WERI-Rb-1 (cell line): ENCODE results near the gene RD3L.

Source experiments
- DNase-seq: peaks from one replicate; pipeline ENCODE4 v3.0.0-alpha.2; 2020
- H3K27ac ChIP-seq: fragments of 250-450 bp; sonication (Bioruptor Pico); 2 replicates; pipeline ENCODE4 v1.5.1; 2020; ENCODE audit warnings: mild to moderate bottlenecking, moderate library complexity
- H3K27me3 ChIP-seq: fragments of 250-450 bp; sonication (Bioruptor Pico); 2 replicates; pipeline ENCODE4 v1.5.1; 2021; ENCODE audit warnings: mild to moderate bottlenecking, low read depth, moderate library complexity; ENCODE audit not compliant: insufficient read depth, severe bottlenecking
- H3K36me3 ChIP-seq: fragments of 250-450 bp; sonication (Bioruptor Pico); 2 replicates; pipeline ENCODE4 v1.5.1; 2020; ENCODE audit warnings: mild to moderate bottlenecking, moderate library complexity
- H3K4me3 ChIP-seq: 2 replicates; pipeline ENCODE4 v1.5.1; 2011; ENCODE audit warnings: low read depth, mild to moderate bottlenecking, control low read depth, low read length
- H3K9me3 ChIP-seq: fragments of 250-450 bp; sonication (Bioruptor Pico); 2 replicates; pipeline ENCODE4 v1.5.1; 2021; ENCODE audit warnings: mild to moderate bottlenecking, moderate library complexity; ENCODE audit not compliant: severe bottlenecking
- CTCF ChIP-seq: IDR thresholded peaks from 2 replicates; pipeline ENCODE4 v1.5.1; 2011; ENCODE audit warnings: low read depth, mild to moderate bottlenecking, control low read depth, inconsistent platforms, low read length

RD3L gene

GRCh38 chr14:103897075-103897947, 45.0 kb downstream of the RD3L start:
- no peak for DNase-seq
- TF ChIP-seq CTCF: no peak
- Histone ChIP-seq H3K36me3 (no peaks in the 10 kb centered on the region), H3K27ac (no peak overlapping the region), H3K4me3 (no peak overlapping the region), H3K27me3 (no peaks in the 10 kb centered on the region), H3K9me3 (no peaks in the 10 kb centered on the region)

GRCh38 chr14:103896578-103896977, 45.8 kb downstream of the RD3L start:
- no peaks in the 10 kb centered on the region for H3K27me3 ChIP-seq
- H3K36me3 ChIP-seq: no peaks in the 10 kb centered on the region
- H3K27ac ChIP-seq: no peak overlapping the region
- DNase-seq: no peak
- TF ChIP-seq CTCF: no peak
- no peaks in the 10 kb centered on the region for H3K9me3 ChIP-seq
- no peak overlapping the region for H3K4me3 ChIP-seq

- no peak for DNase-seq
- H3K27ac ChIP-seq: no peak overlapping the region
- H3K36me3 ChIP-seq: no peaks in the 10 kb centered on the region
- TF ChIP-seq CTCF: no peak
- no peaks in the 10 kb centered on the region for H3K9me3 ChIP-seq
- no peak overlapping the region for H3K4me3 ChIP-seq
- H3K27me3 ChIP-seq: no peaks in the 10 kb centered on the region
Measured at GRCh38 chr14:103894723-103895059, 47.6 kb downstream of the RD3L start.

- no peak overlapping the region for H3K27ac ChIP-seq
- no peaks in the 10 kb centered on the region for H3K9me3 ChIP-seq
- H3K36me3 ChIP-seq: no peaks in the 10 kb centered on the region
- no peak for DNase-seq
- no peak overlapping the region for H3K4me3 ChIP-seq
- H3K27me3 ChIP-seq: no peaks in the 10 kb centered on the region
- no peak for TF ChIP-seq CTCF
Measured at GRCh38 chr14:103894034-103894722, 48.2 kb downstream of the RD3L start.

GRCh38 chr14:103892247-103892646, 50.1 kb downstream of the RD3L start:
- no peak for TF ChIP-seq CTCF
- Histone ChIP-seq H3K9me3 (no peaks in the 10 kb centered on the region), H3K27ac (no peak overlapping the region), H3K27me3 (no peaks in the 10 kb centered on the region), H3K36me3 (no peaks in the 10 kb centered on the region), H3K4me3 (no peak overlapping the region)
- no peak for DNase-seq
